Endodermal cell (in vitro differentiated cells): ENCODE data around the gene SPRR5. TPM values are rescaled to one million over a fixed set of nuclear protein-coding genes. Genes with fewer than 3 reads are reported as not detected.

ENCODE experiments used
- DNase-seq: peaks from one replicate; pipeline ENCODE4 v3.0.0-alpha.2; 2017
- H3K27ac ChIP-seq: 2 replicates; pipeline ENCODE4 v1.5.1; 2013; ENCODE audit warnings: mild to moderate bottlenecking, low read depth, low read length, moderate library complexity
- H3K27me3 ChIP-seq: 2 replicates; pipeline ENCODE4 v1.6.1; 2013; ENCODE audit warnings: mild to moderate bottlenecking, low read length, moderate library complexity; ENCODE audit not compliant: insufficient read depth, control insufficient read depth, poor library complexity, severe bottlenecking
- H3K36me3 ChIP-seq: 2 replicates; pipeline ENCODE4 v1.7.0; 2013; ENCODE audit warnings: mild to moderate bottlenecking, low read length, moderate library complexity; ENCODE audit not compliant: control insufficient read depth, insufficient read depth
- H3K4me1 ChIP-seq: one replicate; pipeline ENCODE4 v1.7.0; 2013; ENCODE audit warnings: low read length; ENCODE audit not compliant: control insufficient read depth, insufficient read depth
- H3K4me3 ChIP-seq: 2 replicates; pipeline ENCODE4 v1.5.1; 2013; ENCODE audit warnings: mild to moderate bottlenecking, low read length, moderate library complexity
- H3K9ac ChIP-seq: 2 replicates; pipeline ENCODE4 v1.6.1; 2013; ENCODE audit warnings: mild to moderate bottlenecking, low read length, moderate library complexity; ENCODE audit not compliant: poor library complexity, severe bottlenecking; ENCODE audit errors: extremely low read depth
- H3K9me3 ChIP-seq: 2 replicates; pipeline ENCODE4 v1.6.1; 2013; ENCODE audit warnings: mild to moderate bottlenecking, low read length, moderate library complexity; ENCODE audit not compliant: control insufficient read depth
- H3K27ac Mint-ChIP-seq: 2 replicates; pipeline ENCODE4 v1.8.0; 2020; ENCODE audit warnings: mixed read lengths
- H3K27me3 Mint-ChIP-seq: 2 replicates; pipeline ENCODE4 v1.8.0; 2021; ENCODE audit warnings: mild to moderate bottlenecking, mixed read lengths; ENCODE audit not compliant: insufficient read depth
- H3K36me3 Mint-ChIP-seq: 2 replicates; pipeline ENCODE4 v1.8.0; 2020; ENCODE audit warnings: low read depth, mixed read lengths
- H3K4me1 Mint-ChIP-seq: 2 replicates; pipeline ENCODE4 v1.8.0; 2020; ENCODE audit warnings: mixed read lengths
- H3K4me3 Mint-ChIP-seq: 2 replicates; pipeline ENCODE4 v1.8.0; 2020; ENCODE audit warnings: mild to moderate bottlenecking, moderate library complexity, mixed read lengths
- H3K9me3 Mint-ChIP-seq: 2 replicates; pipeline ENCODE4 v1.8.0; 2020; ENCODE audit warnings: mild to moderate bottlenecking, mixed read lengths
- WGBS, 2 experiments: methylation state at CpG; one replicate each; pipeline versions ENCODE4 v1.1.5 to v1.1.7; 2013; ENCODE audit warnings: missing lambda C conversion rate in 2 of 2, mixed read lengths in 1 of 2; ENCODE audit not compliant: insufficient coverage in 1 of 2, insufficient read length in 1 of 2; 5-methylcytosine and 5-hydroxymethylcytosine counted together
- total RNA-seq, 2 donors: library from RNA; stranded (reverse); fragmentation: NEBNext Ultra II Directional in 1 of 2; extraction: Animal tissue kit (Norgen Biotek cat#: 25700) in 1 of 2; gene quantifications; 2 replicates in 1 of 2; 3 replicates in 1 of 2; pipeline ENCODE4 v1.2.1, GENCODE V29; 2021
- TF ChIP-seq, protein P1 (sequence below): fragments of 200-600 bp; sonication (generic); conservative IDR thresholded peaks from 2 replicates; pipeline ENCODE4 v1.5.0; 2021; ENCODE audit warnings: antibody characterized with exemption, mild to moderate bottlenecking

SPRR5 gene
- total RNA-seq, 2 donors from 2014 or later, result not detected

DNA sequence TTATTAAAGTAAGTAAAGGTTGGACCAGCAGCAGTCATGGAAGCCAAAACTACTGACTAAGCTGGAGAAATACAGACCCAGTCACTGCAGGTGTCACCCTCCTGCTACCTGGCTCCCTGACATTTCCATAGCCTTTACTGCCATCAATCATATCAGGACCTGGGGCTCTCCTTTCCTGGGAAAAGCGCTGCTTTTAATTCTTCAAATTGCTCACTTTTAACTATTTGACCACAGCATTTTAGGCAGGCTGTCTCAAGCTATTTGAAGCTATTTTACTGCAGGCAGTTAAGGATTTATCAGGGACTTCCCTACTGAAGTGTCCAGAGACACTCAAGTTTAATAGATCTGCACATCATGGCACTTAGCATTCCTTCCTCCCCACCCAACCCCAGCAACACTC is 34.5 kb upstream of the SPRR5 start:
- TF ChIP-seq, protein P1, sequence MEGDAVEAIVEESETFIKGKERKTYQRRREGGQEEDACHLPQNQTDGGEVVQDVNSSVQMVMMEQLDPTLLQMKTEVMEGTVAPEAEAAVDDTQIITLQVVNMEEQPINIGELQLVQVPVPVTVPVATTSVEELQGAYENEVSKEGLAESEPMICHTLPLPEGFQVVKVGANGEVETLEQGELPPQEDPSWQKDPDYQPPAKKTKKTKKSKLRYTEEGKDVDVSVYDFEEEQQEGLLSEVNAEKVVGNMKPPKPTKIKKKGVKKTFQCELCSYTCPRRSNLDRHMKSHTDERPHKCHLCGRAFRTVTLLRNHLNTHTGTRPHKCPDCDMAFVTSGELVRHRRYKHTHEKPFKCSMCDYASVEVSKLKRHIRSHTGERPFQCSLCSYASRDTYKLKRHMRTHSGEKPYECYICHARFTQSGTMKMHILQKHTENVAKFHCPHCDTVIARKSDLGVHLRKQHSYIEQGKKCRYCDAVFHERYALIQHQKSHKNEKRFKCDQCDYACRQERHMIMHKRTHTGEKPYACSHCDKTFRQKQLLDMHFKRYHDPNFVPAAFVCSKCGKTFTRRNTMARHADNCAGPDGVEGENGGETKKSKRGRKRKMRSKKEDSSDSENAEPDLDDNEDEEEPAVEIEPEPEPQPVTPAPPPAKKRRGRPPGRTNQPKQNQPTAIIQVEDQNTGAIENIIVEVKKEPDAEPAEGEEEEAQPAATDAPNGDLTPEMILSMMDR, result no peak
- no peak overlapping the region for H3K4me3 Mint-ChIP-seq
- no peaks in the 10 kb centered on the region for H3K36me3 ChIP-seq
- no peak for DNase-seq
- 71 to 100% methylated on average over 1 of the region's 1 CpG for WGBS, 2 experiments
- H3K36me3 Mint-ChIP-seq, result no peaks in the 10 kb centered on the region
- H3K4me3 ChIP-seq, result no peak overlapping the region
- H3K9ac ChIP-seq, result no peak overlapping the region
- no peak overlapping the region for H3K27ac Mint-ChIP-seq
- H3K27me3 ChIP-seq, result no peaks in the 10 kb centered on the region
- peaks cover 70% of the 10 kb centered on the region for H3K9me3 Mint-ChIP-seq
- H3K27ac ChIP-seq, result no peak overlapping the region
- no peaks in the 10 kb centered on the region for H3K4me1 ChIP-seq
- H3K9me3 ChIP-seq, result peaks cover 16% of the 10 kb centered on the region
- no peaks in the 10 kb centered on the region for H3K27me3 Mint-ChIP-seq
- H3K4me1 Mint-ChIP-seq, result no peaks in the 10 kb centered on the region

DNA sequence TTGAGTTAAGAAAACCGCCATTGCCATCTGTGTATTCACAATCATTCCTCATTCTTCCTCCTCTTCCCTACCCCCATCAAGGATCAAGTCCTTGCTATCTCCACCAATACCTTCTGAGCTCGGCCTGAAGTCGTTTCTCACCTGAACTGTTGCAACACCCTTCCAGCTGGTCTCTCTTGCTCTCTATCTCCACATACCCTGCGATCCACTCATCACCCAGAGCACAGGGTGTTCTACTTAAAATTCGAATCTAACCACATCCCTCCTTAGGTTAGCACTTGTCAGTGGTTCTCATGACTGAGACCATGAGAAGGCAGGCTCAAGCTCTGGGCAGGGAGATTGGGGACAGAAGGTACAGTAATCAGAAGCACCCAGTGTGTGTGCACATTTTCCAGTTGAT is 34.1 kb upstream of the SPRR5 start:
- H3K36me3 Mint-ChIP-seq, result no peaks in the 10 kb centered on the region
- H3K4me1 Mint-ChIP-seq, result no peaks in the 10 kb centered on the region
- WGBS, 2 experiments, result 31 to 61% methylated on average over 3 to 5 of the region's 5 CpGs
- DNase-seq, result no peak
- TF ChIP-seq, protein P1, result no peak
- peaks cover 66% of the 10 kb centered on the region for H3K9me3 Mint-ChIP-seq
- H3K27me3 ChIP-seq, result no peaks in the 10 kb centered on the region
- no peak overlapping the region for H3K27ac Mint-ChIP-seq
- H3K27me3 Mint-ChIP-seq, result no peaks in the 10 kb centered on the region
- no peaks in the 10 kb centered on the region for H3K4me1 ChIP-seq
- no peak overlapping the region for H3K4me3 ChIP-seq
- peaks cover 16% of the 10 kb centered on the region for H3K9me3 ChIP-seq
- no peak overlapping the region for H3K4me3 Mint-ChIP-seq
- H3K36me3 ChIP-seq, result no peaks in the 10 kb centered on the region
- no peak overlapping the region for H3K9ac ChIP-seq
- no peak overlapping the region for H3K27ac ChIP-seq

DNA sequence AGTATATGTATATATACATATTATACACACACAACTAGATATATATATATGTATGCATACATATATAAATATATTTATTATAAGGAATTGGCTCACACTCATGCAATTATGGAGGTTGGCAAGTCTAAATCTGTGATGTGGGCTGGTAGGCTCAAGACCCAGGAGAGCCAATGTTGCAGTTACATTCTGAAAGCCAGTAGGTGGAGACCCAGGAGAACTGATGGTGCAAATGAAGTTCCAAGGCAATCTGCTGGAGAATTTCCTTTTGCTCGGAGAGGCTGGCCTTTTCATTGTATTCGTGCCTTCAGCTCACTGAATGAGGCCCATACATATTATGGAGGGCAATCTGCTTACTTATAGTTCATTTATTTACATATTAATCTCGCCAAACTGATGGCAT is 29.2 kb upstream of the SPRR5 start:
- no peaks in the 10 kb centered on the region for H3K27me3 ChIP-seq
- no peak overlapping the region for H3K9ac ChIP-seq
- H3K4me1 ChIP-seq, result no peaks in the 10 kb centered on the region
- H3K36me3 Mint-ChIP-seq, result no peaks in the 10 kb centered on the region
- H3K36me3 ChIP-seq, result no peaks in the 10 kb centered on the region
- DNase-seq, result no peak
- no peak overlapping the region for H3K4me3 ChIP-seq
- H3K4me3 Mint-ChIP-seq, result no peak overlapping the region
- H3K27ac ChIP-seq, result no peak overlapping the region
- 13% methylated on average over 2 of the region's 3 CpGs; no CpG with 5 or more reads in 1 of the 2 experiments for WGBS, 2 experiments
- peaks cover 55% of the 10 kb centered on the region for H3K9me3 Mint-ChIP-seq
- TF ChIP-seq, protein P1, result peak; percentile 59
- H3K27ac Mint-ChIP-seq, result no peak overlapping the region
- no peaks in the 10 kb centered on the region for H3K4me1 Mint-ChIP-seq
- H3K27me3 Mint-ChIP-seq, result no peaks in the 10 kb centered on the region
- H3K9me3 ChIP-seq, result peaks cover 20% of the 10 kb centered on the region
